SJCRH30 (cell line): Measurements from ENCODE around the gene DENND4C. TPM values are rescaled to one million over a fixed set of nuclear protein-coding genes. Genes with fewer than 3 reads are reported as not detected.

ENCODE experiments used
- DNase-seq, 2 experiments: peaks; one replicate each; pipeline ENCODE4 v3.0.0-alpha.2; 2015 to 2020
- H3K27ac ChIP-seq: fragments of 250-450 bp; sonication (Bioruptor Pico); 2 replicates; pipeline ENCODE4 v1.5.1; 2020; ENCODE audit warnings: mild to moderate bottlenecking, moderate library complexity
- H3K27me3 ChIP-seq: fragments of 250-450 bp; sonication (Bioruptor Pico); 2 replicates; pipeline ENCODE4 v1.5.1; 2020; ENCODE audit warnings: mild to moderate bottlenecking, moderate library complexity
- H3K36me3 ChIP-seq: fragments of 250-450 bp; sonication (Bioruptor Pico); 2 replicates; pipeline ENCODE4 v1.5.1; 2020; ENCODE audit warnings: mild to moderate bottlenecking, moderate library complexity
- H3K4me1 ChIP-seq: fragments of 250-450 bp; sonication (Bioruptor Pico); 2 replicates; pipeline ENCODE4 v1.5.1; 2020; ENCODE audit warnings: mild to moderate bottlenecking, moderate library complexity
- H3K4me3 ChIP-seq: fragments of 250-450 bp; sonication (Bioruptor Pico); 2 replicates; pipeline ENCODE4 v1.5.1; 2020; ENCODE audit warnings: mild to moderate bottlenecking, moderate library complexity
- H3K9me3 ChIP-seq: fragments of 250-450 bp; sonication (Bioruptor Pico); replicated peaks from 2 replicates; pipeline ENCODE4 v1.5.1; 2020; ENCODE audit warnings: mild to moderate bottlenecking, moderate library complexity
- total RNA-seq: library from RNA; depleted of rRNA; stranded (reverse); fragments of >200 nt; shearing (Covaris generic); gene quantifications from 2 replicates; pipeline ENCODE4 v1.2.3, GENCODE V29; 2014

The DENND4C gene
- total RNA-seq, 1 experiment from 2014 or later, result 17.4 TPM

DNA sequence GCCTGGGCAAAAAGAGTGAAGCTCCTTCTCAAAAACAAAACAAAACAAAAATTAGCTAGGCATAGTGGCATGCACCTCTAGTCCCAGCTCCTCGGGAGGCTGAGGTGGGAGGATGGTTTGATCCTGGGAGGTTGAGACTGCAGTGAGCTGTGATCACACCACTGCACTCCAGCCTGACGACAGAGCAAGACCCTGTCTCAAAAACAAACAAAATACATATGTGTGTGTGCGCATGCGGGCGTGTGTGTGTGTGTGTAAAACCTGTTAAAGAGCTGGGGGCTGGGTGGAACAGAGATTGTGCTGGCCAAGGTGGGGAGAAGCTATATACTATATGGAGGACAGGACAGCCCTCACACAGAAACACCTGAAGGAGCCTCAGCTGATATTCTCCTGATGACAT, 27.4 kb upstream of the DENND4C start:
- no peak for DNase-seq
- Histone ChIP-seq H3K4me1 (no peaks in the 10 kb centered on the region), H3K27me3 (no peaks in the 10 kb centered on the region), H3K9me3 (no peaks in the 10 kb centered on the region), H3K4me3 (no peak overlapping the region), H3K36me3 (no peaks in the 10 kb centered on the region), H3K27ac (no peak overlapping the region)

DNA sequence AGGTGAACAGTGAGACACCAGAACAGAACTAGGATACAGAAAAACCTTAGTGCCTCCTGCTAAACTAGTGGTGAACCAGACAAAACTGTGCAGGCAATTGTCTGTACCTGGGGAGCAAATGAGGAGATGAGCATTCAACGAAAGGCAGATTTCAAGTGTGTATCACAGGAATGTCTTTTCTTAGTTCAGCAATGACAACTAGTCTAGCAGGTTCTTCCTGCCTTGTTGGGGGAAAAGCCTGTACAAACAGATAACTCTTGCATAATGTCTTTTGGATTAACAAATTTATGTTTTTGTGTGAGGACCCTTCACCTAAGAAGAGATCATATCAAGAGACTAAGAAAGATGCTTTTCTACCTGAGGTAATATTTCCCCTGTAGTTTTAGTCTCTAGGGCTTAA, 21.8 kb upstream of the DENND4C start:
- H3K27ac ChIP-seq, result no peak overlapping the region
- H3K27me3 ChIP-seq, result no peaks in the 10 kb centered on the region
- no peaks in the 10 kb centered on the region for H3K9me3 ChIP-seq
- no peak for DNase-seq
- H3K4me3 ChIP-seq, result no peak overlapping the region
- no peaks in the 10 kb centered on the region for H3K36me3 ChIP-seq
- no peaks in the 10 kb centered on the region for H3K4me1 ChIP-seq

DNA sequence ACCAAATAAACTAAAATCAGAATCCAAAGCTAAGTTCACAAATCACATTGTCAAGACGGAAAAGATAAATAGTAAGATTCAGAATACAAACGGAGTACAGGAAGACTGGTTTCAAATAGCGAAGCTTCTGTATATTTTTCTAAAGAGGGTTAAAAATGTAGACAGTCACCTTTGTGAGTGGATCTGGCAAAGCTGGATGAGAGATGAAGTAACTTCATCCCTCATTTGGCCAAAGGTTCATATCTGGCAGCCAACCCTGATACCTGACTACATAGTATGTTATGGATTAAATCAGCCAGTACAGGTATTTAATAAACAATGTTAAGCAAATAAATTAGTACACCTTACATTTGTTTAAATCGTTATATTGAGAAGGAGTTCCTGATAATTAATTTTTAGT, 21.3 kb upstream of the DENND4C start:
- no peaks in the 10 kb centered on the region for H3K36me3 ChIP-seq
- no peak overlapping the region for H3K4me3 ChIP-seq
- no peak overlapping the region for H3K27ac ChIP-seq
- H3K4me1 ChIP-seq, result no peaks in the 10 kb centered on the region
- H3K27me3 ChIP-seq, result no peaks in the 10 kb centered on the region
- no peaks in the 10 kb centered on the region for H3K9me3 ChIP-seq
- no peak for DNase-seq

DNA sequence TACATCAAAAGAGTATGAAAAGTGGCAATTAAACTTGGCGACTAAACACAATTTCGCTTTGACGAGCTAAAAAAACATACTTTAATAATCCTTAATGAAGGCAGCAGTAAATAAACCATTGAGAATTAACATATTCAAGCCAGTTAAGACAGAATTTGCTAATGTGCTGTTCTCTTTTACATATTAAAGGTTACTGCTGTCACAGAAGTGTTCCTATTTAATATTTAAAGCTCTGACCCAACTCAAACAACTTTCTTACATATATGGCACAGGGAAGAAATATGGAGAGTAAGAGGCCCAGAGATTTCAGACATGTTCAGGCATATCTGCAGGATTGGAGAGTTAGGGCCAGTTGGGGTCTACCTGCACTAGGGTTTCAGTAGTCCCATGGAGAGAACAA, 16.7 kb upstream of the DENND4C start:
- Histone ChIP-seq H3K9me3 (no peaks in the 10 kb centered on the region), H3K36me3 (no peaks in the 10 kb centered on the region), H3K27ac (no peak overlapping the region), H3K27me3 (no peaks in the 10 kb centered on the region), H3K4me3 (no peak overlapping the region), H3K4me1 (no peaks in the 10 kb centered on the region)
- DNase-seq, result no peak

DNA sequence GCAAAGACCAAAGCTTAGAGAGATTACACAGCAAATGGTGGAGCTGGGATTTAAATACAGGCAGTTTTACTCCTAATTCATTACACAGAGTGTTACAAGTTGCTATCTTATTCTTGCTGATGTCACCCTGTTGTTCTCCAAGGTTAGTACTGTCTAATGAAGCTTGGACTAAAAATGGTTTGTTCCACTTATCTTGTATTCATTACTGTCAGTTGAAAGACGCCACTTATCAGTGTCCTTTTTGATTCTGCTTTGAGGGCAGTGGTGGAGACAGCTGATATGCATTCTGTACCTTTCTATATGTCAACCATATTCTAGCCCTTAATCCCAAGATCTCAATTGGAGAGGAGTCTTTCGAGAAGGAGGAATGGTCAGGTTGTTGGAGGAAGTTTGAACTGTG, 14.0 kb upstream of the DENND4C start:
- H3K36me3 ChIP-seq, result no peaks in the 10 kb centered on the region
- H3K4me3 ChIP-seq, result no peak overlapping the region
- no peak overlapping the region for H3K27ac ChIP-seq
- no peaks in the 10 kb centered on the region for H3K4me1 ChIP-seq
- DNase-seq, result no peak
- no peaks in the 10 kb centered on the region for H3K9me3 ChIP-seq
- H3K27me3 ChIP-seq, result no peaks in the 10 kb centered on the region

DNA sequence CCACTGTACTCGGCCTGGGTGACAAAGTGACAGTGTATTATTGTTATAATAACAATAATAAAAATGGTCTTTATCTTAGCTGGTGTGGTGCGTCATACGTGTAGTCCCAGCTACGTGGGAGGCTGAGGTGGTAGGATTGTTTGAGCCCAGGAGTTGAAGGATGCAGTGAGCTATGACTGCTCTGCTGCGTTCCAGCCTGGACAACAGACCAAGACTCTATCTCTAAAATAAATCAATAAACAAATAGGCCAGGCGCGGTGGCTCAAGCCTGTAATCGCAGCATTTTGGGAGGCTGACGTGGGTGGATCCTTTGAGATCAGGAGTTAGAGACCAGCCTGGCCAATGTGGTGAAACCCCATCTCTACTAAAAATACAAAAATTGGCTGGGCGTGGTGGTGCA, 9.2 kb upstream of the DENND4C start:
- H3K4me1 ChIP-seq, result no peaks in the 10 kb centered on the region
- no peaks in the 10 kb centered on the region for H3K36me3 ChIP-seq
- no peaks in the 10 kb centered on the region for H3K9me3 ChIP-seq
- no peak overlapping the region for H3K4me3 ChIP-seq
- no peaks in the 10 kb centered on the region for H3K27me3 ChIP-seq
- no peak for DNase-seq
- no peak overlapping the region for H3K27ac ChIP-seq

DNA sequence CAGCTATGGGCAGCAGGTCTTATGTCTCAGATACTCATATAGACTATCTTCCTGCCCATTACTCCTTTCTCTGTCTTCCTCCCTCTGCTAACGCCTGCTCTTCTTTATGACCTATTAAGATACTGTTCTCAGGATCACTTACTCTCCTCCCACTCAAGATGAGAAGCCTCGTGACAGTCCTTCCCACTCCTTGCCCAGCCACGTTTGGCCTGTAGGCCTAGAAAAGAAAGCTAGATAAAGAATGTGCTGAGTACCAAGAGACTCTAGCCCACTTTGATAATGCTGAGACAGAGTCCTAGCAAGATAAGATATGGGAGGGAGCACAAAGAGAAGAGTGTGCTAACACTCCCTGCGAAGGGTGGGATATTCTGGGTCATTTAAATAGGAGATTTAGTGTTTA, 6.8 kb upstream of the DENND4C start:
- no peaks in the 10 kb centered on the region for H3K36me3 ChIP-seq
- no peak for DNase-seq
- no peaks in the 10 kb centered on the region for H3K4me1 ChIP-seq
- H3K4me3 ChIP-seq, result no peak overlapping the region
- H3K27me3 ChIP-seq, result no peaks in the 10 kb centered on the region
- H3K9me3 ChIP-seq, result no peaks in the 10 kb centered on the region
- no peak overlapping the region for H3K27ac ChIP-seq

DNA sequence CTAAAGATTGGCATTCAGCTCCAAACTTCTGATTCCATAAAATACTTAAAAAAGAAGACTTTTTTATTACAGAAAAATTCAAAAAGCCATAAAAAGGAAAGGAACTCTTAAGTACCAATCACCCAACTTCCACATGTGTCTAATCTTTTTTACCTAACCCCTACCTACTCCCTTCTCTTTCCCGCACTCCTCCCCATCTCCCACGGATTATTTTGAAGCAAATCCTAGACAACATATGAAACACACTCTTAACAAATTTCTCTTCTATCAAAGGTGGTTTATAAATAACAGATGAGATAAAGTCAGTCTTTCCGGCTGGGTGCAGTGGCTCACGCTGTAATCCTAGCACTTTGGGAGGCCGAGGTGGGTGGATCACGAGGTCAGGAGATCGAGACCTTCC, 5.9 kb upstream of the DENND4C start:
- Histone ChIP-seq H3K36me3 (no peaks in the 10 kb centered on the region), H3K4me3 (no peak overlapping the region), H3K4me1 (no peaks in the 10 kb centered on the region), H3K27ac (no peak overlapping the region), H3K9me3 (no peaks in the 10 kb centered on the region), H3K27me3 (no peaks in the 10 kb centered on the region)
- no peak for DNase-seq

DNA sequence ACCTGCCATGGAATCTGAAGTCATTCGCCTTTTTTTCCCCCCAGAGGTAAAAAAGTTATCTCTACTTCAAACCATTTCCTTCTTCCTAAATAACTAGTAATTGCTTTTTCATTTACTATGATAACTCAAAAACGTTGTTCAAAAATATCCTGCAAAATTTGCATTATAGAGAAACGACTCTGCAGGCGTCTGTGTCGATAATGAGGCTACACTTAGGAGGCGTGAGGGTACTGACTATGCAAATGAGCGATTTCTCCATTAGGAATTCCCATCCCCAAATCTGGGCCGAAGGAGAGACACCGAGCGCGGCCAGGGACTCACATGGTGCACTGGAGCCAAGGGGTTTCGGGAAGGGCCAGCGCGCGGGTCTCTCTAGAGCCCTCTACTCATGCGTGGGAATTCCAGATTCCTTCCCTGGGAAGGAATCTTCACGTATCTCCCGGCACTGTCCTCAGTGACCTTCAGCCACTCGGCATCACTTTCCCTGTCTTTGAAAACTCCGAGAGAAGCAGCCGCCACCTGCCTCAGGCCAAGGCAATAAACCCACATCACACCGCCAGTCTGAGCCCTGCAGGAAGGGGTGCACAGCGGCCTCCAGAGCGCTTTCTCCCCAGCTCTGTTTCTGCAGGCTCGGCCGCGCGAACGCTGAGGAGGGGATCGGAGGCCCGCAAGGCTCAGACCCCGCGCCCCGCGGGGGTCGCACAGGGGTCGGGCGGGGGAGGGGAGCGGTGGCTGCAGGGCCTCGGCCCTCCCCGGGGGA, 718 bp upstream of the DENND4C start:
- H3K4me1 ChIP-seq, result no peaks in the 10 kb centered on the region
- peak overlapping the region; percentile 45; the same call in 1 of the 2 replicates for H3K27ac ChIP-seq
- DNase-seq, result peak; percentile 53 to 74
- H3K27me3 ChIP-seq, result no peaks in the 10 kb centered on the region
- H3K36me3 ChIP-seq, result no peaks in the 10 kb centered on the region
- no peaks in the 10 kb centered on the region for H3K9me3 ChIP-seq
- peak overlapping the region; percentile 95 for H3K4me3 ChIP-seq

DNA sequence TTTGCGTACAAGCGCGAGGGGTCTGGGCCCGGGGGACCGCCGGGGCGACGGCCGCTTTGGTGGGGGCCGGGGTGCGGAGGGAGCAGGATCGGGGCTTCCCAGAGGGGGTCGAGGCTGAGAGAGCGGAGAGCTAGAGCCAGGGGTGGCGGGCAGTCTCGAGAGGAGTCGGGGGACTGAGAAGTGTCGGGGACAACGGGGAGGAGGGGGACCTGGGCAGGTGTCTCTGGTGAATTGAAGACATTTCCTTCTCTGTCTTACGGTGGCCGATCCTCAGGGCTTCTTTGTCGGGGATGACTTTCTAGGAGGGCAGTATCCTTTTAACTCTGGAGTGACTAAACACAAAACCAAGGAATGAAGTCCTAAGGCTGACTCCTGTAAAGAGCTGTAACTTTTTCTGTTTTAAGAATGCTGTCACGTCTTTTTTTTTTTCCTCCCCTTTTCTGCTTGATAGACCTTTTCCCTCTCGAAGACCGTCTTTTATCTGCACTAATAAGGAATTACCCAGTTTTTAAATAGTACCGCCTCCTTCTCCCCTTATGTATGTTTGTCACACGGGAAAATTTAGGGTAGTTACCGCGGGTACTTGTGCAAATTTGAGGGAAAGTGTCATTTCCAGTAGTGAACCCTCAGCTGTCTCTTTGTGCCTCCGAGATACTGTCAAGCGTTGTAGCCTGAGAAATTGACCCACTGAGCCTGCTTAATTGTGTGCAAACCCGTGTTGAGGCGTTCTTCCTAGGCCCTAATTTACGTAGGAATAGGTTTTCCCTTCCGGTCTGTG, 822 bp downstream of the DENND4C start:
- H3K36me3 ChIP-seq, result no peaks in the 10 kb centered on the region
- H3K4me3 ChIP-seq, result peak overlapping the region; percentile 95
- H3K27me3 ChIP-seq, result no peaks in the 10 kb centered on the region
- H3K9me3 ChIP-seq, result no peaks in the 10 kb centered on the region
- peak in 1 of 2 experiments; percentile 31 for DNase-seq
- H3K27ac ChIP-seq, result peak overlapping the region; percentile 48
- H3K4me1 ChIP-seq, result no peaks in the 10 kb centered on the region

DNA sequence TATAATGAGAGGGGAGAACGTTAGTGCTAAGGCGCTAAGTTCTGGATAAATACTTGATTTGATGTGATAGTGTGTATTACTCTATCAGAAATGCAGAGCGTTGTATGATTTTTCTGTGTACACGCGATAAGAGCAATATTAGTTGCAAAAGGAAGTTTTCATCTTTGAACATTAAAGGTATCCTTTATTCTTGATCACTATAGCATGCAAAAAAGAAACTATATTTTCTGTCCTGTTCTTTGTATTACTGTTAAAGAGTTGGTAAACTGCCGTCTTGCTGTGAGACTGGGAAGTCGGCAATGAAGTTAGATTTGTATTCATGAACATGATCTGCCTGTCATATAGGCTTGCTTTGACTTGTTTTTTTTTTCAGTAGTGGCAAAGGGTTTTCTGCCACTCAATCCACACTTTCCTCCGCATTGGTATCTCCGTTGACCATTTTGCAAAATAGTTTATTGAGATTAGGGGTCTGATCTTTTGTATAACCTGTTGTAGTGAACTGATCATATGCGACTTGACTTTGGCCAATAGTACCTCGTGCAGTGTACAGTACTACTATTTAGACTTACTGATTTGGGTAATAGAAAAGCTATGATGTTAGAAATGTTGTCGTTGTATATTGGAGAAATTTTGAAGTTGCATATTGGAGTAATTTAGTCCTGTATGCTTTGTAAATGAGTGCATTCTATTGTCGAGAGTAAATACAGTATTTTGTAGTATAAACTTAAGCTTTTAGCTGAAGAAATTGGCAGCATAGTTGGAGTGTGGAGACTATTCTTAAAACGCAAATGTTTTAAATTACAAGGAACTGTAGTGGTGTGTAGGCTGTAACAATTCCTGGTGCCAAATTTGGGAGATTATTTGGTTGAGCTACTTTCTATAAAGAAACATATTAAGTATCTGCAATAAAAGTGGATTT, 1.7 kb downstream of the DENND4C start:
- no peaks in the 10 kb centered on the region for H3K36me3 ChIP-seq
- H3K4me3 ChIP-seq, result peak overlapping the region; percentile 95
- H3K4me1 ChIP-seq, result no peaks in the 10 kb centered on the region
- no peaks in the 10 kb centered on the region for H3K27me3 ChIP-seq
- H3K27ac ChIP-seq, result no peak overlapping the region
- no peaks in the 10 kb centered on the region for H3K9me3 ChIP-seq
- peak in 1 of 2 experiments; percentile 7 for DNase-seq

DNA sequence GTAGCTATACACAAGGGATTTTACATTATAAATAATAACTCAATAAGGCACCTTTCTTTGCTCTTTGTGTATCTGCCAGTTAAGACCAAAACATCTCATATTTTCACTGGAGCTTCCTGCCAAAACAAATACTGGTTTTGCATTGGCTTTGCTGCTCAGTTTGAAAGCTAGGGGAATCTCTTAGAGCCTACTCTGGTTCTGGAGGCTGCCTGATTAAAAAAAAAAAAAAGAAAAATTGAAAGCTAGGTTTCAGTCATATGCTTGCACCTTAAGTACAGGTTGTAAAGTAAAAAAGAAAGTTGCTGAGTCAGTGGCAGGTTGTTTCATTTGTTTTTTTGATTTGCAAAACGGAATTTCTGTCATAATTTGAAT, 2.3 kb downstream of the DENND4C start:
- H3K4me1 ChIP-seq, result no peaks in the 10 kb centered on the region
- 0 out of 2 replicates have a peak overlapping the region, but pooled peaks have one; percentile 95 for H3K4me3 ChIP-seq
- DNase-seq, result no peak
- no peaks in the 10 kb centered on the region for H3K36me3 ChIP-seq
- no peak overlapping the region for H3K27ac ChIP-seq
- H3K9me3 ChIP-seq, result no peaks in the 10 kb centered on the region
- H3K27me3 ChIP-seq, result no peaks in the 10 kb centered on the region

DNA sequence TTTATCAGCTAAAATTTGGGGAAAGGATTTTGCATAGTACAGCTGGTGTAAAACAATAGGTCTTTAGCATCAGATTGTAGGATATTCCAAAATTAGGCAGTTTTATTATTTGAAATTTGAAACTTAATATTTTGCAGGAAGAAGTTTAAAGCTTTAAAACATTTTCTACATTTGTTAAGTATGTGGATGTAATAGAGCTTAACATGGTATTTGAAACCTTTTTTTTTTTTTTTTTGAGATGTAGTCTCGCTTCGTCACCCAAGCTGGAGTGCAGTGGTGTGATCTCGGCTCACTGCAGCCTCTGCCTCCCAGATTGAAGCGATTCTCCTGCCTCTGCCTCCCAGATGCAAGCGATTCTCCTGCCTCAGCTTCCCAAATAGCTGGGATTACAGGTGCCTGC, 2.9 kb downstream of the DENND4C start:
- DNase-seq, result no peak
- Histone ChIP-seq H3K27ac (no peak overlapping the region), H3K4me1 (no peaks in the 10 kb centered on the region), H3K36me3 (no peaks in the 10 kb centered on the region), H3K4me3 (no peak overlapping the region), H3K27me3 (no peaks in the 10 kb centered on the region), H3K9me3 (no peaks in the 10 kb centered on the region)

DNA sequence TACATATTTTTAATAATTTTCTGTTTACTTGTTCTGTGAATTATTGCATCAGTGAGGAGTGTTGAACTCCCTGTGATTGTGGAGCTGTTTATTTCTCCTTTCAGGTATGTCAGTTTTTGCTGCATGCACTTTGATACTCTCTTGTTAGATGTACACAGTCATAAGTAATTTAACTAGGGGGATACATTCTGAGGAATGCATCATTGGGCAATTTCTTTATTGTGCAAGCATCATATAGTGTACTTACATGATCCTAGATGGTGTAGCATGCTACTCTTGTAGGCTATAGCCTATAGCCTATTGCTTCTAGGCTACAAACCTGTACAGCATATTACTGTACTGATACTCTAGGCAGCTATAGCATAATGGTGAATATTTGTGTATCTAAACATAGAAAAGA, 9.5 kb downstream of the DENND4C start:
- Histone ChIP-seq H3K27me3 (no peaks in the 10 kb centered on the region), H3K4me3 (no peak overlapping the region), H3K27ac (no peak overlapping the region), H3K36me3 (no peaks in the 10 kb centered on the region), H3K9me3 (no peaks in the 10 kb centered on the region), H3K4me1 (no peaks in the 10 kb centered on the region)
- no peak for DNase-seq

DNA sequence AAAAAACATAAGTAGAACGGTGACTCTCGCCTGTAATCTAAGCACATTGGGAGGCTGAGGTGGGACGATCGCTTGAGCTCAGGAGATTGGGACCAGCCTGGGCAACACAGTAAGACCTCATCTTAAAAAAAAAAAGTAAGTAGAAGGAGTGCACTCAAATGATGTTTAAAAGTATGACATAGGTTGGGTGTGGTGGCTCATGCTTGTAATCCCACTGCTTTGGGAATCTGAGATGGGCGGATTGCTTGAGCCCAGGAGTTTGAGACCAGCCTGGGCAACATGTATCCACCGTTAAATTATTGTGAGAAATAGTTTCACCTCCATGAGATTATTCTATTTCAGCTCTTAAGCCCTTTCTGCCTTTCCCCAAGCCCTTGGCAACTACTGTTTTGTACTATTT, 11.2 kb downstream of the DENND4C start:
- DNase-seq, result no peak
- Histone ChIP-seq H3K4me1 (no peaks in the 10 kb centered on the region), H3K27ac (no peak overlapping the region), H3K27me3 (no peaks in the 10 kb centered on the region), H3K4me3 (no peak overlapping the region), H3K36me3 (no peaks in the 10 kb centered on the region), H3K9me3 (no peaks in the 10 kb centered on the region)
